ENCODE results near the gene MAN2A2.

Gene MAN2A2

GRCh38 chr15:90946941-90947576 lies 44.0 kb downstream of the MAN2A2 start:
- no peak for DNase-seq (ENCODE audit: low read depth)

GRCh38 chr15:90947577-90948357 lies 44.7 kb downstream of the MAN2A2 start:
- DNase-seq (ENCODE audit: low read depth): no peak

GRCh38 chr15:90948506-90948905 lies 45.4 kb downstream of the MAN2A2 start:
- DNase-seq (ENCODE audit: low read depth): no peak

GRCh38 chr15:90949979-90950675 lies 47.0 kb downstream of the MAN2A2 start:
- no peak for DNase-seq (ENCODE audit: low read depth)

GRCh38 chr15:90950676-90951075 lies 47.6 kb downstream of the MAN2A2 start:
- DNase-seq (ENCODE audit: low read depth): no peak

GRCh38 chr15:90952901-90953677 lies 50.0 kb downstream of the MAN2A2 start:
- DNase-seq (ENCODE audit: low read depth): no peak

GRCh38 chr15:90953947-90954711 lies 51.0 kb downstream of the MAN2A2 start:
- DNase-seq (ENCODE audit: low read depth): no peak

- peak; percentile 77 for DNase-seq (ENCODE audit: low read depth)
Observed at GRCh38 chr15:90954712-90955623, 51.9 kb downstream of the MAN2A2 start, which contains the start of gene RCCD1. RCCD1 (plus strand) TSS chr15:90954884; CDS start chr15:90956735, 1,851 bp downstream.

GRCh38 chr15:90955624-90956273 lies 52.6 kb downstream of the MAN2A2 start:
- DNase-seq (ENCODE audit: low read depth): no peak

- DNase-seq (ENCODE audit: low read depth): peak; percentile 43
Observed at GRCh38 chr15:90956274-90957030, 53.4 kb downstream of the MAN2A2 start.

GRCh38 chr15:90957031-90957790 lies 54.1 kb downstream of the MAN2A2 start:
- no peak for DNase-seq (ENCODE audit: low read depth)

- DNase-seq (ENCODE audit: low read depth): no peak
Observed at GRCh38 chr15:90957791-90958190, 54.7 kb downstream of the MAN2A2 start.

- DNase-seq (ENCODE audit: low read depth): no peak
Observed at GRCh38 chr15:90959028-90959595, 56.0 kb downstream of the MAN2A2 start.

GRCh38 chr15:90959894-90960293 lies 56.8 kb downstream of the MAN2A2 start:
- no peak for DNase-seq (ENCODE audit: low read depth)

GRCh38 chr15:90960298-90961091 lies 57.4 kb downstream of the MAN2A2 start:
- no peak for DNase-seq (ENCODE audit: low read depth)

GRCh38 chr15:90962021-90962420 lies 58.9 kb downstream of the MAN2A2 start:
- DNase-seq (ENCODE audit: low read depth): no peak

- no peak for DNase-seq (ENCODE audit: low read depth)
Observed at GRCh38 chr15:90966262-90966661, 63.2 kb downstream of the MAN2A2 start.

All from stimulated activated CD8-positive, alpha-beta memory T cell treated with anti-CD3 and anti-CD28 coated beads, Interleukin-12 subunit alpha, Interleukin-12 subunit beta, amount 100 ng/mL, for 4 hours (primary cell).